Astrocyte of the cerebellum (primary cell): ENCODE data around the gene MEIS2.

Experiments used
- DNase-seq: peaks from one replicate; pipeline ENCODE4 v3.0.0-alpha.2; 2011; ENCODE audit warnings: low read depth
- H3K4me3 ChIP-seq: 2 replicates; pipeline ENCODE4 v1.5.1; 2011; ENCODE audit warnings: mild to moderate bottlenecking, low read depth, low read length, moderate library complexity
- CTCF ChIP-seq: IDR thresholded peaks from 2 replicates; pipeline ENCODE4 v1.5.1; 2012; ENCODE audit warnings: low read length, low read depth, moderate library complexity, mild to moderate bottlenecking; ENCODE audit errors: missing control alignments
- in situ Hi-C: cut with HindIII; loops from 2 replicates; pipeline ENCODE4 v1.10.0; 2017; ENCODE audit warnings: low sequenced_read_pairs

The MEIS2 gene

GRCh38 chr15:36874930-36875329 lies 225.4 kb downstream of the MEIS2 start:
- no peak for DNase-seq
- H3K4me3 ChIP-seq = no peak overlapping the region
- in situ Hi-C loops = loop anchor here (25.0 kb wide), 1 partner anchor 237 kb away; the partner anchor contains the start of gene MEIS2
- no peak for TF ChIP-seq CTCF

- DNase-seq = no peak
- no peak for TF ChIP-seq CTCF
- in situ Hi-C loops = no loop called here
- no peak overlapping the region for H3K4me3 ChIP-seq
Measured at GRCh38 chr15:36867436-36867835, 232.9 kb downstream of the MEIS2 start.

GRCh38 chr15:36866896-36867295 lies 233.5 kb downstream of the MEIS2 start:
- H3K4me3 ChIP-seq = no peak overlapping the region
- no peak for TF ChIP-seq CTCF
- no peak for DNase-seq
- in situ Hi-C loops = no loop called here

- no peak for DNase-seq
- in situ Hi-C loops = no loop called here
- no peak overlapping the region for H3K4me3 ChIP-seq
- no peak for TF ChIP-seq CTCF
Measured at GRCh38 chr15:36863570-36863969, 236.8 kb downstream of the MEIS2 start.

GRCh38 chr15:36860792-36861191 lies 239.6 kb downstream of the MEIS2 start:
- no peak for DNase-seq
- no peak overlapping the region for H3K4me3 ChIP-seq
- in situ Hi-C loops = no loop called here
- no peak for TF ChIP-seq CTCF

- in situ Hi-C loops = no loop called here
- H3K4me3 ChIP-seq = no peak overlapping the region
- DNase-seq = no peak
- TF ChIP-seq CTCF = no peak
Measured at GRCh38 chr15:36858423-36858822, 241.9 kb downstream of the MEIS2 start.
